RPMI8226 (cell line): ENCODE results near the gene ZFP36L1.

ENCODE experiments used
- DNase-seq: peaks from one replicate; pipeline ENCODE4 v3.0.0-alpha.2; 2015

The ZFP36L1 gene

DNA sequence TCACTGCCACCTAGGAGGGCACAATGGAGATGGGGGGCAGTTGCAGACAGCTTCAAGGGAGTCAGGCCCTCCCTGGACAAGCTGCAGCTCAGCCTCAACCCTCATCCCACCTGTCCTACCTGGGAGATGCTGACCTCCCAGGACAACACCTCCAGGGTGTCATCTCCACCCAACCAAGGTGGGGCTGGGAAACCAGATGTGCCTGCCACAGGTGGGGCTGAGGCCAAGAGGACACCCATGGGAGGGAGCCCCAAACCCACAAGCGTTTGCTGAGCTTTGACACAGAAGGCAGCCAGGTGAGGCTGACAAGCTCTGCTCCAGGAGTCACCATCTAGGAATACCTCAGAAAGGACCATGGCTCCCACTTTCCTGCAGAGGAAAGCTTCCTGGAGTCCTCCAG is 31.5 kb downstream of the ZFP36L1 start:
- no peak for DNase-seq

DNA sequence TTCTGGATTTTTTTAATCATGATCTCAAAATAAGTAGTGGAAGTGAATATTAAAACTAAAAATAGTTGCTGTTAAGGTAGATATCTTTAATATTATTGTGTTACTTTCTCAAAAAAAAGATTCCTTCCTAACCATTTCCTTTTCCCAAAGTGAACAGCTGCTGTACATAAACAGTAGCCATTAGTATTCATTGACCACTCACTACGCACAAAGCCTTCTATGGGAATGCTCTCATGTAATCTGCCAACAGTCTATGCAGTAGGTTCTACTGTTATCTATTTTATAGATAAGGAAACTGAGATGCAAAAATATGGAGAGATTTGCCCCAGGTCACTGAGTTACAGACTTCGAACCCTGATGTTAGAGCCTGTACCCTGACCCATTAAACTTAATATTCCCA is 32.1 kb downstream of the ZFP36L1 start:
- DNase-seq: no peak

DNA sequence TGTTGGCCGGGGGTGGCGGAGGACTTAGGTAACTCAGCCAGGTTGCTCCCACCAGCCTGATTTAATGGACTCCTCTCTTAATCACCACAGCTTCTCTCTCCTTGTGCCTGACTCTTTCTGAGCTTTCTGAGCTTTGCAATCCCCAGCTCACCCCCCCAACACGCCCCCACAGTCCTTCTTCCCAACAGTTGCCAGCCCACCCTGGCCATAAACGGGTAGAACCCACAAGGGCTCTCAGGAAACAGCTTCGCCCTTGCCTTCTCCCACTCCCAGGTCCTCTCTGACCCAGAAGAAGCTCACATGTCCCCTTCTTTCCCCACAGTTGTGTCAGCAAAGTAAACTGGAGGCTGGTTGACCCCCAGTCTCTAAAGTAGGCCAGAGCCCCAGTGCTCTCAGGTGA is 32.9 kb downstream of the ZFP36L1 start:
- no peak for DNase-seq

DNA sequence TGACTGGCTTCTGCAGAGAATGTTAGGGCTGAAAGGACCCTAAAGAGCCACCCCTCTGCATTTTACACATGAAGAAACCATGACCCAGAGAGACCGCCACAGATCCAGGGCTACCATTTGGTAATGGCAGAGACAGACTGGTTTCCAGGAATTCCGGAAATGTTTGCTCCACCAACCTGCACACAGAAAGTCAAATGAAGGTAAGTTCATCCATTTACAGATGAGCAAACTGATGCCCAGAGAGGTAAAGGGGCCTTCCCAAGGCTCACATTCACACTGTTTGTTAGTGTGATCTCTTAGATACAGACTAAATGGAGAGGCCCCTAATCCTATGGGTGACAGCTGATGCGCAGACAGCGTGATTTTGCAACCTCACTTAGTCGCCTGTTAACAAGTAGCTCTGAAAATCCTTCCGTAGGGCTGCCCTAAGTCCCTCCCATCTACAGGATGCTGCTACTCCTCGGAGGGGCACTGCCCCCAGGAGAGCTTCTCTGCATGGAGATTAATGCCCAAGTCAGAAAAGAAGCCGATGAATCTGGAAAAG is 33.8 kb downstream of the ZFP36L1 start:
- no peak for DNase-seq

DNA sequence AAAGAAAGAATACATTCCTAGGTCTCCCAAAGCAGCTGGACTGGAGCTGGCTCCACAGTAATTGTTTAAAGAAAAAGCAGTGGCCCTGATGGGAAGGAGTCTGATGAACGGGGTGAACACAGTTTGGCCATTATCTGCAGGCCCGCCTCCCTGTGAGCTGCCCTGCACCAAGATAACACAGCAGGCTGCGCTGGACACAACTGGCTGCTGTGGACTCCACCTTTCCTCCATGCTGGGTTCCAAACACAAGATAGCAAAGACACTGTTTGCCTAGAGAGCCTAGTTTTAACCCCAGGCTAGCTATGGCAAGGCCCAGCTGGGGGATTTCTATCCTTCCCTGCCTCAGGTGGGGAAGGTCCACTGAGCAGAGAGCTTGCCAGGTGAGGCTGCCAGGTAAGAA is 34.6 kb downstream of the ZFP36L1 start:
- no peak for DNase-seq

DNA sequence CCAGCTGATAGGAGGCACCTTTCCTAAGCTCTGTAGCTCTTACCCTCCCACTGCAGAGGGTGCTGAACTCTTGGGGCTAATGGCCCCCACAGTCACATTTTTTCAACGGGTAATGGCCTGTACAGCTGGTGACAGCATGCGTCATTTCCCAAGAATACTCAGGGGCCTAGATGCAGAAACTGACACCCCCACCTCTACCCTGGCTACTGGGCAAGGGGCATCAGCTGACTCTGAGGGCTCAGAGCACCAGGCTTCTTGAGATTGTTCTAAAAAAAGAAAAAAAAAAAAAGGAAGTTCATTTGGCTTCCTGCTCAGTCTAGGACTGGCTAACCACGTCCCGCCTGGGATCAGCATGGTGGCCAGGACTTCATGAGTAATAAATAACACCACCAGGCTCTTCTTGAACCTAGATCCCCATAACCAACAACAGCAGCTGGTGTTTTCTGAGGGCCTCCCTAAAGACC is 35.2 kb downstream of the ZFP36L1 start:
- peak; percentile 5 for DNase-seq

DNA sequence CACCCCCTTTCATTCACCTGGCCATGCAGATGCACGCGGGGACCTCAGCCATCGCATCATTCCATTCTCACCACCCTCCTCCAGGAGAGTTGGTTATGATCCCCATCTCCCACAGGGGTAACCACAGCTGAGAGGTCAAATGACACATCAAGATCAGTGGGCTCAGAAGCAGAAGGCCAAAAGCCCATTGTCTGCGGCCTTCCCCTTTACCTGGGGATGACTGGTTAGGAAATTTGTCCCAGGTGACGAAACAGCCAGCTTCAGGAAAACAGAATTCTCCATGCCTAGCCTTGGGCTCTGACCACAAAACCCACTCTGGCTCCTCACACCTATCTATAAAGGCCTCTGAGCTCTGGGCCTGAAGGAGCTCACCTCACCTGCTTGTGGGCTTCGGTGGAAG is 36.1 kb downstream of the ZFP36L1 start:
- DNase-seq: no peak

DNA sequence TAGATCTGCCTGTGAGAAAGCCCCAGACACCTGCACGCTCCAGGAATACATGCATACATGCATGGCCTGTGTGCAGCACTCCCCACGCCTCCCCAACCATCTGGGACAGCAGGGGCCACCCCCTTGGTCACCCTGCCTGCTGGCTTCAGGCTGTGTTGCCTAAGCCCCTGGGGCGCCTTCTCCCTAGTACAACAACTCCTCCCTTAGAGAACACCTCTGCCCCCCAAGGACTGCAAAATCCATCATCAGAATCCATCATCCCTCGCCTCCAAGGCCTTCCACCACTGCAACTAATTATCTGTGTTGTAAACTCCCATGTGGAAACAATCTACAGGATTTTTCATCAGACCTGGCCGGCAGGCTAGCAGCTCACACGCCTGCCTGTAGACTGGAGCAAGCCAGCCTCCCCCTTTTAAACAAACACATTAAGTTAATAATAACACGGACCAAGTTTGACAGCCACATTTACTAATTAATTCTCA is 36.8 kb downstream of the ZFP36L1 start:
- no peak for DNase-seq

DNA sequence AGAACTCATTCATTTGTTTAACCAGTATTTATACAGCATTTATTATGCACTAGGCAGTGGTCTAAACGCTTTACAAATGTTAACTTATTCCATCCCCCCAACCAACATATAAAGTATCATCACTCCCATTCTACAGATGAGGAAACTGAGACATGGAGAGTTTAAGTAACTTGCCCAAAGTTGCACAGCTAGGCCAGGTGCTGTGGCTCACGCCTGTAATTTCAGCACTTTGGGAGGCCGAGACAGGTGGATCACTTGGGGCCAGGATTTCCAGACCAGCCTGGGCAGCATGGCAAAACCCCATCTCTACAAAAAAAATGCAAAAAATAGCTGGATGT is 37.9 kb downstream of the ZFP36L1 start:
- no peak for DNase-seq

DNA sequence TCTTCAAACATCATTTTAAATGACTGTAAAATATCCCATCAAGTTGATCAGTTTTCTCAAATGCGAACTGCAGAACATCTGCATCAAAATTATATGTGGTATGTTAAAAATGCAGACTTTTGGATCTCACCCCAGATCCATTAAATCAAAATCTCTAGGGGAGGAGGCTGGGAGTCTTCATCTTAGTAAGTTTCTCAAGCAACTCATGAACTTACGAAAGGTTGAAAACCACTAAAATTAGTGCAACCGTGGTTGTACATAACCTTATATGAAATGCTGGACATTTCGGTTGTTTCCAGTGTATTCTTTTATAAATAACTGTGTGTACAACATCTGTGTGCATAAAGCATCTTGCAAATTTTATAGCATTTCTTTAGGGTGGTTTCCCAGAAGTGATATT is 39.2 kb downstream of the ZFP36L1 start:
- no peak for DNase-seq

DNA sequence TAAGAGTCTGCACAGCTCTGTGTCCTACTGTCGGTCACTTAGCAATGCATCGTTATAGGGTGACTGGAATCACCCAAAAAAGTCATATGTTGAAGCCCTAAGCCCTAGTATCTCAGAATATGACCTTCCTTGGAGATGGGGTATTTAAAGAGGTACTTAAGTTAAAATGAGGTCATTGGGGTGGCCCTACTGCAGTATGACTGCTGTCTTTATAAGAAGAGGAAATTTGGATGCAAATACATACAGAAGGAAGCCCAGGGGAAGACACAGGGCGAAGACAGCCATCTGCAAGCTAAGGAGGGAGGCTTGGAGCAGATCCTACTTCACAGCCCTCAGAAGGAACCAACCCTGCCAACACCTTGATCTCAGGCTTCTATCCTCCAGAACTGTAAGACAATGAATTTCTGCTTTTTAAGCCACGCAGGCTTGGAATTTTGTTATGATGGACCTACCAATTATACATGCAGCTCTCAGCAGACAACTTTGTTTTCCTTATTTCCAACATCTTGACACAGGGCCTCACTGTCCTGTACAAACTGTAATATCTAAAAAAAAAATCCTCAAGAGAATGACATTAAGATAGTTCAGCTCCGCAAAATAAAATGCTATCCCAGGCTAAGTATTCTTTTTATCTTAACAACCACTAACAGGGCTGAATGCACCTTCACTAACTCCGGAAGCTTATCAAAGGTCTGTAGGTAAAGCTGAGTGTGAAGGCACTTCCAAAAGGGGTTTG is 40.4 kb downstream of the ZFP36L1 start:
- no peak for DNase-seq

DNA sequence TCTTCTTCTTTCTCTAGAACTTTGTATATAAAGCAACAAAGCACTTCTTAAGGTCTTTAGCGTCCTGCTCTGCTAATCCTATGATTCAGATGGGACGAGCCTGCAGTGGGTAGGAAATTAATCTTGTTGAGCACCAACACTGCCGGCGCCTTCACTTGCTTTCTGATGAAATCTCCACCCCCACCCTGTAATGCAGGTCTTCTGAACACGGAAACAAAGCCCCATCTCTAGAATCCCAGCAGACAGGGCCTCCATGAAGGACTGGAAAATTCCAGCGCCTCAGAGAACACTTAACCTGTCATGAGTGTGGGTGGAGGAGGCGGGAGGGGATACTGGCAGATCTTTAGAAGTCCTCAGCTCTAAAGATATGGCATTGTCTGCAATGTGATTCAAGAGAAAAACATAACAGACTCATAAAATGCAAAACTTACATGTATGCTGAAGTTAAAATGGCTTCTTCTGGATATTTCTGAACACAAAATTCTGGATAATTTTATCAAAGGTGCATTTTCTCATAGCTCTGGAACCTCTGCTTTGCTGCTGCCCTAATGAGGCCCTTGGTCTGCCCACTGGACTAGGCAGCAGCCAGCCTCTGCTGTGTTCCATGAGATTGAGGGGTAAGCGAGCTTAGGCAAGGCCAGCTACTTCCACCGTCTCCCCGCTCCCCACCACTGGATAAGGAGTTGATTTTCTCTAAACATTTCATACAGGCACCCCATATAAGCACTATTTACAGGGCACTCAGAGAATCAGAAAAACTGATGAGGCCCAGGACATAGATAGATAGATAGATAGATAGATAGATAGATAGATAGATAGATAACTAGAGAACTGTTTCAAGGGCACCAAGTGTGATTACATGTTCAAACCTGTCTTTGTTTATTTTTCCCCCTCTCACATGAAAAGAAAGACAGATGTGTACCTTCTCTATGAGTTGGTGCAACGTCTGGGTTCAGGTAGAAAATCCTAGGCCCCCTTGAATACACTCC is 43.1 kb downstream of the ZFP36L1 start:
- DNase-seq: no peak

DNA sequence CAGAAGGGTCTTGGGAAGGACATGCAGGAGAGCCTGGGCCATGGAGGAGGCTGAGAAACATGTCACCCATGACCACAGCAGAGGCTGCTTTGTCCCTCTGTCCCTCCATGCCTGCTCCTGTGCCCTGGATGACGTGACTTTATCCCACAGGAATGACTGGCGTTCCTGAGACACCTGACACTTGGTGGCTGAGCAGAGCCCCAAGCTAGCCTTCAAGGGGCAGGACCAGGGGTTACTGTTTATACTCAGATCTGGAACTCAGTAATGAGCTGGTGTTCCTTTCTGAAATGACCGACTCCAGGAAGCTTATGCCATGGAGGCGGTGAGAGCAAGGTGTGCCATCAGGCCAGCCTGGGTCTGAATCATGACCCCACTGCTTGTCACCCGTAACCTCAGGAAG is 44.2 kb downstream of the ZFP36L1 start:
- DNase-seq: no peak

DNA sequence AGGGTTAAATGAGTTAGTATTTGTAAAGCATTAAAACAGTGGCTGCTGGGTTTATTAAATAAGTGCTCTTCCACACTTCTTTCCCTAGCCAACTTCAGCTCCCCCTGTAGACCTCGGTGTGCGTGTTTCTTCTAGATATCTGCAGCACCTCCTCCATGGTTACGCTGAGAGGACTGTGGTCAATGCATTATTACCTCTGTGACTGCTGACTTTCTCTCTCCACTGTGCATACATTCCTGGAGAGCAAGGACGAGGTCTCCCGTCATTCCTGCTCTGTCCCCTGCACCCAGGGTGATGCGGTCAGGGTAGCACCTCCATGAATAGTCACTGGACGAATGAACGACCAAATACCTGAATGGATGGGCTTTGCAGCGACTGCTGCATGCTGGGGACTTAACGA is 44.6 kb downstream of the ZFP36L1 start:
- DNase-seq: no peak

DNA sequence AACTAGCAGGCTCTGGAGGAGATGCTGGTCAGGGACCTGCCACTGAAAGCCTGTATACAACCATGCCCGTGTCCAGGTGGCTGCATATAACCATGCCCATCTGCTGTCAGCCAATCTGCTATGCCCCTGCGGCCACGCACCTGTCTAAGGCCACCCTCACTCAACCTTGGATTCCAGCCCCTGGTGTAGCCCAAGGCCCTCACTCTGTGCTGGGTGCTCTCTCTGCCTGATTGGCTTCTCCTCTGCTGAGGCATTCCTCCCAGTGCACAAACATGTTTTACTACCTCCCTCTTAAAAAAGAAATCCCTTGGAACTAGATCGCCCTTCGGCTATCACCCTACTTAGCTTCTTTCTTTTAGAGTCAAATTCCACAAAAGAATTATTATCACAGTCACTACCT is 45.5 kb downstream of the ZFP36L1 start:
- DNase-seq: no peak

DNA sequence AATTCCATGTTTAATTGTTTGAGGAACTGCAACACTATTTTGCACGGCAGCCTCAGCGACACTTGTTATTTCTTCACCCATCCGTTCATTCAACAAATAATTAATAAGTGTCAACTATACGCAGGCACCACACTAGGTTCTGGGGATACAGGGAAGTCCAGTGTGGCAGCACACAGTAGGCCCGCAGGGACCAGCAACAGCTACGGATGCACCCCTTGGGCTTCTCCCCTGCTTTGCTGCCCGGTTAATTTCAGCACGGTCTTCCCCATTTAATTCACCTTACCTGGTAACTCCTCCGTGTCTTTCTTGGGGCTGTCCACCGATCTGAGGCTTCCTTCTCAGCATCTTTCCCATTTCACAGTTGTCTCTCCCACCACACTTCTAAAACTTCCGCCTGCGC is 48.3 kb downstream of the ZFP36L1 start:
- DNase-seq: no peak

DNA sequence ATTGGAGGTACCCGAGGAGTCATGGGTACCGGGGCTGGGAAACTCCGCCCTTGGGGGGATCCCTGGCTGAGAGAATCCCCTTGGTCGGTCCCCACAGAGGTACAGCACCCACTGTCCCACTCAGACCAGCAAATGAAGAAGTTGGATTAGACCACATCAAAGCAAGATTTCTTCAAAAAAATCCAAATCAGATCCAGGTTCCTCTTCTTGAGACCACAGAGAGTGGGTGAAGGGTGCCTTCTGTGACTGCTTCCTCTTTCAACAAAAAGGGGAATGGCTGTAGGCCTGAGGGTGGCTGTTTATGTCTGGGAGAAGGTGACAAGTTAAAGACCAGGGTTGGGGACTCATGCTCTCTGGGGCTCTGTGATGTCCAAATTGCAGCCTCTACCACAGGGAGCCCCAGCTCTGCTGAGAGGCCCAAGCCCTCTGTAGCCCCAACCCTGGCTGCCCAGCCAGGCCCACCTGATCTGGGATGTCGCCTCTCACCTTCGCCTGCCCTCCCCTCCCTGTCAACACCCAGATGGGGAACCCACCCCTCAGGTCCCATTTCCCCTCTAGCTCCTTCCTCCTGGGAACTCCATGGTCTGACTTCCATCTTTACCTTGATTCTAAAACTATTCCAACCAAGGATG is 50.9 kb downstream of the ZFP36L1 start:
- peak; percentile 14 for DNase-seq

DNA sequence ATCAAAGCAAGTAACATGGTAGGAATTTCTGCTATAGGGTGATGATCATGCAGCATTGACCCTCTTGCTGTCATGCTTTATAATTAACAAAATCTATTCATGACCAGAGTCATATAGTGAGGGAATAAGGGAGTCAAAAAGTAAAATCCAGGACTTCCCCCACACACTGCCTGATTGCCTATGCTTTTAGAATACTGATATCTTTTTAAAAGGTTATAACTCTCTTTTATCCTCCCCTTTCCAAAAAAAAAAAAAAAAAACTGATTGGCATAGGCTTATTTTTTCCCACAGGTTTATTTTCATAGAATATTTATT is 51.4 kb downstream of the ZFP36L1 start:
- DNase-seq: no peak

DNA sequence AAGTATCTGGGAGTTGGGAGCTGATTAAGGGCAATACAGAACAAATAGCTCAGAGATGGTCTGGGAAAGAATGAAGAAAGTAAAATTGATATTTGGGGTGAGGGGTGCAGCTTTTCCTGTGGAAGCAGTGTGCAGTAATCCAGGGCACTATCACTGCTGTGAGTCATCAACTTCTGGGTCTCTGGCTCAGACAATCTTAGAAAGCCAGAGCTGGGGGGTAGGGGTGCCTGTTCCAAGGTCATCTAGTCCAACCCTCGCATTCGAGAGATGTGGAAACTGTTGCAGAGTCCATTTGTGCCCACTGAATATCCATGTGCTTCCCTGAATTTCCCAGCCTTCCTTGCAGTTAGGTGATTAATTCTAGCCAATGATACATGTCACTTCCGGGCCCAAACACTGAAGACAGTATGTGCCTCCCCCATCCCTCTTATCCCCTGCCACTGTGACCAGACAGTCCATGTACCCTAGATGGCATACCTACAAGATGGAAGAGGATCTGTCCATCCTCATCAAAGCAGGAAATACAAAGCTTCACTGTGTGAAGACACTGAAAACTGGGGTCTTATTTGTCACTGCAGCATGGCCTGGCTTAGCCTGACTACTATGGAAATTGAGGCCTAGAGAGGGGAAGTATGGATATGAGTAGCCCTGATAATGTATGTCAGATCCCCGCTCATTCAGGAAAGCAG is 51.9 kb downstream of the ZFP36L1 start:
- DNase-seq: no peak

DNA sequence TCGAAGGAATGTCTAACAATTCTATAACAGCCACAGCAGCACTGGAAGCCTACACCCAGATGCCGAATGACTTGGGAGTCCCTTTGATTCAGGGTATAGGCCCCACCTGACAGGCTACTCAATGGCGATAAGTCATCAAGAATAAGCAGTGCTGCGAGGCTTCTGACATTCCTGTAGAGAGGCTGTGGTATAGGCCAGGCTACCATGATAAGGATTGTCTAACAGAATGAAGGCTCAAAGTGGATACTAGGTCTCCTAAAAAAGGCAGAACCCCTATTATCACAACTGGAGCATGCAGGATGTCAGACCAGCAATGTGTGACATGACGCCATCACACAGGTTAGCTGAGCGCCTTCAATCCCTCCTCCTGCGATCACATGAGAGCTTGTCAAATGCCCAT is 53.2 kb downstream of the ZFP36L1 start:
- DNase-seq: no peak

DNA sequence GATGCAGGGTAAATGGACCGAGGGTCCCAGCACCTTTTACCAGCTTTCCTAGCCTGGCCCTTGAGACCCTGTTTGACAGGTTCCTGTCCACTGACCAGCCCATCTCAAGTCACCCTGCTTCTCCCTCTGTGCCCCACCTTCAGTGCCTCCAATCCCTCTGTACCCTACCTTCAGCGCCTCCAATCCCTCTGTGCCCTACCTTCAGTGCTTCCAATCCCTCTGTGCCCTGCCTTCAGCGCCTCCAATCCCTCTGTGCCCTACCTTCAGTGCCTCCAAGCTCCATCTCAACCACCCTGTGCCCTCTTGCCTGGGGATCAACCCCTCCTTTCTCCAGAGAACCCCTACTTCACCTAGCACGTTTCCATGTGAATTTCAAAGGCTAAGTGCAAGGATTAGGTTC is 54.3 kb downstream of the ZFP36L1 start:
- DNase-seq: no peak
